Measurements from ENCODE around the gene SLC11A1.

SLC11A1 gene

DNA sequence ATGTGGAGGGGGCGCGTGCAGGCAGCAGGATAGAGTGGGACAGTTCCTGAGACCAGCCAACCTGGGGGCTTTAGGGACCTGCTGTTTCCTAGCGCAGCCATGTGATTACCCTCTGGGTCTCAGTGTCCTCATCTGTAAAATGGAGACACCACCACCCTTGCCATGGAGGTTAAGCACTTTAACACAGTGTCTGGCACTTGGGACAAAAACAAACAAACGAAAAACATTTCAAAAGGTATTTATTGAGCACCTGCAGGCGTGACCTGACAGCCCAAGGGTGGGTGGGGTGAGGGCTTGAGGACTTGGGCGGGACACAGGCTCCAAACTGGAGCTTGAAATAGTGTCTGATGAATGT lies 13.0 kb downstream of the SLC11A1 start:
- no peak for DNase-seq

DNA sequence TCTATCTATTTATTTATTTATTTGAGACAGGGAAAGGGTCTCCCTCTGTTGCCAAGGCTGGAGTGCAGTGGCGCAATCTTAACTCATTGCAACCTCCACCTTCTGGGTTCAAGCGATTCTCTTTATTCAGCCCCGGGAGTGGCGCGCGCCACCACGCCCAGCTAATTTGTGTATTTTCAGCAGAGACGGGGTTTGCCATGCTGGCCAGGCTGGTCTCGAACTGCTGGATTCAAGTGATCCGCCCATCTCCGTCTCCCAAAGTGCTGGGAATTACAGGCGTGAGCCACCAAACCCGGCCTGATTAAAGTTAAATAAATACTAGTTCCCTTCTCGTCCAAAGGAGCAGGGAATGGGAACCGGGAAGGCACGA lies 13.4 kb downstream of the SLC11A1 start:
- no peak for DNase-seq

DNA sequence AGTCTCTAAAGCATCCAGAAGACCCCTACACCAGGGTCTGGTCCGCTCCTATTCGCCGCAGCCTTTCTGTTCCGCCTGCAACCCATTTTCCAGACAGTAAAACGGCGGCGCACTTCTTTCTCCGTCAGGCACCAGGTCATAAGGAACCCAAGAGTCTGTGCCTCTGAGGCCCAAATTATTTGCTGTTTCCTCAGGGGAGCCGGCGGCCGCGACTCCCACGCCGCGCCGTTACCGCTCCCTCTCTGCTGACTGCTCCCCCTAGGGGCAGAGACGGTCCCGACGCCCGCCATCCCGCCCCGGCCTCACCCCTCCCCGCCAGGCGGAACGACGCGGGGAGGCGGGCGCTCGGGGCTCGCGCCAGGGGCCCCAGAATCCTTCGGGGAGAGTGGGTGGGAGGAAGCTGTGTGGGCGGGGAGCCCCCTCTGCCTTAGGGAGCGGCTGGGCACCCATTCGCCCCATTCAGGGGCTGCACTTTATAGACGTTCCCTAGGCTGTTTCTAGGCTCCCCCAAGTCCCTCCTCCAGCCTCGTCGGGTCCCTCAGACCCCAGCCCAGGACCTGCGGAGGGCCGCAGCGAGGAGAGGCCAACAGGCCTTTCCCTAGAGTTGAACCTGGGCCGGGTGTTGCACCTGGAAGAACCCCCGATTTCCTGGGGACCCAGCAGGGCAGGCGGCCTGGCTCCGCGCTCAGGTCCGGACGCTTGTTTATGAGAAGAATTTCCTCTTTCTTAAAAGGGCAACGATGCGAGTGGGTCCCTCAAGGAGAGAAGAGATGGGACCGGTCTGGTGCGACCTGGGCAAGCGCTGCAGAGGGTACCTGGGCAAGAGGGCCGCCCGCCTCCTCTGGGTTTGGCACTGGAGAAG lies 14.0 kb downstream of the SLC11A1 start:
- DNase-seq: peak; percentile 96

DNA sequence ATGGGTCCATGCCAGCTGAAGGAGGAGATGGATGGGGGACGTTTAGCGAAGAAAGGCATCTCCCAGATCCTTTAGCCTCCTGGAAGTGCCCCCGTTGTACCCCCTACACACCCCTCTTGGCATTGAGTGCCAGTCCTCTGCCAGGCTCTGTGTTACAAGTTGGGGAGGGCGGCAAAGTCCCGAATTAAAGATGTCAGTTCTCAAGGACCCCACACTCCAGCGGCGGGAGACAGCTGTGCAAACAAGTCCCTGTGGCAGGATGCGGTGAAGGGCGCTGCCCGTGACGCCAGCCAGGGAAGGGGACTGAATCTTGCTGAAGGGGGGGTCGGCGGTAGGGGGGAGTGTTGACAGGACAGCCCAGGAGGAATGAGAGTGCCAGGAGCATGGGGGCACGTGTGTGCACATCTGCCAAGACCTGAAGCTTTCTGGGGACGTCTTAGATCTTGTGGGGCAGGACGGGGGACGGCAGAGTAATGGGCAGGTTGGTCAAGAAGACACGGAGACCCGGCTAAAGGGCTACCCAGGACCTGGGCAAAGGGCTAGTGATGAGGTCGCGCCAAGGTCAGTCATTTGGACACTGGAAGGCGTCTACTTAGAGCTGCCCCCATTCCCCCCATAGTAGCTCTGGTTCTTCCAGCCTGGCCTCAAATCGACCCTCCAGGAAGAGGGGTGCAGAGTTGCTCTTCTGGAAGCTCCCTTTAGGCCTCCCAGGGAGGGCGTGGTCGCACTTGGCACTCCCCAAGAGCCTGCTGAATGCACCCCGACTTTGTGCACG lies 14.8 kb downstream of the SLC11A1 start:
- peak; percentile 80 for DNase-seq

DNA sequence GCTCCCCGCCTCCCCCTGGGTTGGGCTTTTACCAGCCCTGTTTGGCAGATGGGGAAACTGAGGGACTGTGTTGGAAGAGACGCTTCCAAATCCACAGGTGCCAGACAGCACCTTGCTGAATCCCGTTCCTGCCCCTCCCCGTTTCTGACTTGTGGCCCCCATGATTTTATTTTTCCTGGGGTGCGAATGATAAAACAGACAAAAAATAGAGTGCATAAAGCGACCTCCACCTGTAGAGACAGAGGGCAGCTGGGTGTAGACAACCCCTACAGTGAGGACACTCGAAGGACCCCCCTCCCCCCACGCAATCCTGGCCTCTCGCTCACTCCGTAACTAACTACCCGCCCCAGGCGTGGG lies 15.4 kb downstream of the SLC11A1 start:
- DNase-seq: no peak

DNA sequence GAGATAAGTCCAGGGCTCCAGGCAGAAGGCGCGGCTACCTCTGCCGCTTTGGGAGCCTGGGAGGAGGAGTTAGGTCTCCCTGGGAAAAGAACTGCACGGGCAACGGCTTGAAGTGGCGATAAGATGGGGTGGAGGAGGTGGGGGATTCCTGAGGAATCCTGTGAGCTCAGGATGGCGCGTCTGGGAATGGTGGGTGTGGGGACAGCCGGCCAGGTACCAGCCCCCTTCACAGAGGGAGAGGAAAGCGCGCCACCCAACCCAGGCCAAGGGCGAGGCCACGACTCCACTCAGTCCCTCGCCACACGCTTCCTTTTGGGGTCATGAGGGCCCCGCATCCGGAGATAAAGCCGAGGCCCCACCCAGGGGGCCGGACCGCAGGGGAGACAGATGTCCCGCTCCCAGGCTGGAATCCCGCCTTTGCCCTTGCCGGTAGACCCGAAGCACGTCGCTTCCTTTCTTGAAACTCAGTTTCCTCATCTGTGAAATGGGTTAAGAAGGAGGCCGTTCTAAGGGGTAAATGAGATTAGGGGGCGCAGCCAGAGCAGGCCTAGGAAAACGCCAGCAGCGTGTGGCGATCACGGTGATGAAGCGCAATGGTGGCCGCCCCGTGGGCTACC lies 15.9 kb downstream of the SLC11A1 start:
- DNase-seq: peak; percentile 64

DNA sequence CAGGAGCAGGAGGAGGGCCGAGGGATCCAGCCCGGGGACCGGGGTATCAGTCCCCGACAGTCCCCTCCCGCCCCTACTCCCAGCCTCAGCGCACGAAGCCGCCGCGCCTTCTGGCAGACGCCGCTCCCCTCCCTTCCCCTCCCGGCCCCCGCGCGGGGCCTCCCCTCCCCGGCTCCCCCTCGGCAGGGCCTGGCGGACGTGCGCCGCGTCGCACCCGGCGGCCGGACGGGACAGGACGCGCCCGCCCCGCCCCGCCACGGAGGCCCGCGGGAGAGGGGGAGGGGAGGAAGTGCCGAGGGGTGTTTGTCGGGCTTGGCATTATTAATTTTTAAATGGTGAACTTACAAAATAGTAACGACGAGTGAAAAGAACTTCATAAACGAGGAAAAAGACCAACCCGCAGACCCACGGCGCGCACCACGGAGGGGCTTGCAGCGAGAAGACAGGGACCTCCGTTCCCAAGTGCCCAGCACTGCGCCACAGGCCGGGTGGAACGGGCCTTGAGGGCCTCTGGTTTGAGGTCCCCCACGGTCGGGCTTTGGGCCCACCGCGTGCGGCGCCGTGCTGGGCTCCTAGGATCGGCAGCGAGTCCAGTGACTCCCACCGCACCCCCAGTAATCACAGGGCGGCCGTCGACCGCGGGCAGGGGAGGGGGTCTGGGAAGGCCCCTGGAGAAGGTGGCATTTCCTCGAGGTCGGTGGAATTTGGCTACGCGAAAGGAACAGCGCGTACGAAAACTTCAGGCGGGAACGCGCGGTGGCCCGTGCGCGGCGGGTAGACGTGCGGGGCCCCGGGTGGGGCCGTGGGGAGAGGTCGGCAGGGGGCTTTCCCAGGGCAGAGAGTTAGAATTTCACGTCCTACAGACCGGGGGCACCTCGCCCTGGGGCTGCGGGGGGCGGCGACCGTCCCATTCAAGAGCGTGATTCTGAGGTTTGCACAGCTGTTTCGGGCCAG lies 16.6 kb downstream of the SLC11A1 start:
- peak; percentile 76 for DNase-seq

DNA sequence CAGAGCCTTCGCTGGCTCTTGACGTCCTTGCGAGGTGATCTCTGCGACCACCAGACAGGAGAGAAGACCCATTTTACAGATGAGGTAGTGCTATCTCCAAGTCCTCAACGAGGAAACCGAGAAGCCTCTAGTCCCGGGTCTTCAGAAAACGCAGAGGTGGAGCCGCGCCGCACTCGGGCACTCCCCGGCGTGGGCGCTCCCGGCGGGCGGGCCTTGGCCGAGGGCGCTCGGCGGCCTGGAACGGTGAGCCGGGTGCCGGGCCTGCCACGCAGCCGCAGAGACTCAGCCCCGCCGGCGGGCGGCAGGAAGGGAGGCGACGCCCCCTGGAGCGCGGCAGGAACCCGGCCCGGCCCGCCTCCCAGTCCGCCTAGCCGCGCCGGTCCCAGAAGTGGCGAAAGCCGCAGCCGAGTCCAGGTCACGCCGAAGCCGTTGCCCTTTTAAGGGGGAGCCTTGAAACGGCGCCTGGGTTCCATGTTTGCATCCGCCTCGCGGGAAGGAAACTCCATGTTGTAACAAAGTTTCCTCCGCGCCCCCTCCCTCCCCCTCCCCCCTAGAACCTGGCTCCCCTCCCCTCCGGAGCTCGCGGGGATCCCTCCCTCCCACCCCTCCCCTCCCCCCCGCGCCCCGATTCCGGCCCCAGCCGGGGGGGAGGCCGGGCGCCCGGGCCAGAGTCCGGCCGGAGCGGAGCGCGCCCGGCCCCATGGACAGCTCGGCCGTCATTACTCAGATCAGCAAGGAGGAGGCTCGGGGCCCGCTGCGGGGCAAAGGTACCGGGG lies 17.5 kb downstream of the SLC11A1 start, which contains the start of gene CTDSP1:
CTDSP1 (plus strand) TSS at position 478 of the 776 bp plus-strand sequence; CDS start at position 701, 223 bp downstream.
- DNase-seq: peak; percentile 94

DNA sequence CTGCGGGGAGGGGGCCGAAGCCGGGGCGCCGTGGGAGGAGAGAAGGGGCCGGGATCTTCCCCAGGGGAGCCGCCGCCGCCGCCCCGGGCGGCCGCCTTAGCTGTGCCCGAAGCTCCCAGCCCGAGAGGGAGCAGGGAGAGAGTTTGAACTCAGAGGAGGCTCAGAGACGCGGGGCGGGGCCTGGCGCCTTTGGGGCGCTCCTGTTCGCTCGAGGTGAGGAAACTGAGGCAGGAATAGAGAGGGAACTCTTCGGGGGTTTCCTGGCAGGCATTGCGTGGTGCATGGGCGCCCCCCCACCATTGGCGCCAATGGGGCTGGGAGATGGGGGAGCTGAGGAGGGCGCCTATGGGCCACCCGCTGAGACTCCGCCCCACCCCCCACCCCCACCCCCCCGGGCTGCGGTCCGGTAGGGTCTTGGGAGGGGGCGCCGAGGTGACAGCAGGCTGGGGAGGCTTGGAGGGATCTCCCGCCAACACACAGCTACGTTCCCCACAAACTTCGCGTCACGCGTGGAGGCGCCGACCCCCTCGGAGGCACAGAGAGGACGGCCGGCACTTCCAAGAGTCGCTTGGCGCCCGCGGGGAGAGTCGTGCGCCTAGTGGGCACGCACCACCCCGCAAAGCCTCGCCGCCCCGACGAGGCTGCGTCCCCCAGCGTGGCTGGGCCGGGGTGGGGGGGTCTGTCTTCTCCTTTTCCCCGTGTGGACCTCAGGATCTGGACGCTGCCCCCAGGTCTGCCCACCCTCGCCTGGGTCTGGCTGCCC lies 18.3 kb downstream of the SLC11A1 start:
- DNase-seq: peak; percentile 49

DNA sequence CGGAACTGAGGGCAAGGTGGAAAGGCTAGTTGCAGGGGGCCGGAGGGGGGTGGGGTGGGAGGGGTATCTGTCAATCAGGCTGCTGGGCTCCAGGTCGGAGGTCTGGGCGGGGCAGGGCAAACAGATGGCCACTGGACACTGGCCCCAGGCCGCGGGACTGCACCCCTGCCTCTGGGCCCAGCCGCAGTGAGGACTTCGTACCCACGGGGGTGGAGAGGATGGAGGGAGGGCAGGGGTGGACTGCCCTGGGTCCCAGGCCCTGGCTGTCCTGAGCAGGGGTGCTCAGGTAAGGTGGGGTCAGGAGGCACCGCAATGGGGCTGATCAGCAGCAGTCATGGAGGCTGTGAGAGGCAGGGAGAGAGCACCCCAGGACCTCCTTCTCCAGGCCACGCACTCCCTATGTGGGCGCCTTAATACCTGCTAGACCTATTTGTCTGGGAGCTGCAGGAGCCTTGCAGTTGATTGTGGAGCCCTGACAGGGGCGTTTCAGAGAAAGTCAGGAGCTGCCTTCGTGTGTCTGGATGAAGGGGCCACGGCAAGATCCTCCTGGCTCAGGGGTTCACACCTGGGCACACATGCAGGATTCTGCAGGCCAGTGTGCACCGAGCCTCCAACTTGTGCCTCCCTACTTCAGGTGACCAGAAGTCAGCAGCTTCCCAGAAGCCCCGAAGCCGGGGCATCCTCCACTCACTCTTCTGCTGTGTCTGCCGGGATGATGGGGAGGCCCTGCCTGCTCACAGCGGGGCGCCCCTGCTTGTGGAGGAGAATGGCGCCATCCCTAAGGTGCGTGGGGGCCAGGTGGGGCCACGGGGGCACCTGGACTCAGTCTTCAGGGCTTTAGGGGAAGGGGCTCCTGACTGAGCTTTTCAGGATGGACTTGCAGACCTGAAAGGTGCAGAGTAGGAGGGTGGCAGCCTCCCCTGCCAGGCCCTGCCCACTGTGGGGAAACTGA lies 19.1 kb downstream of the SLC11A1 start:
- no peak for DNase-seq

DNA sequence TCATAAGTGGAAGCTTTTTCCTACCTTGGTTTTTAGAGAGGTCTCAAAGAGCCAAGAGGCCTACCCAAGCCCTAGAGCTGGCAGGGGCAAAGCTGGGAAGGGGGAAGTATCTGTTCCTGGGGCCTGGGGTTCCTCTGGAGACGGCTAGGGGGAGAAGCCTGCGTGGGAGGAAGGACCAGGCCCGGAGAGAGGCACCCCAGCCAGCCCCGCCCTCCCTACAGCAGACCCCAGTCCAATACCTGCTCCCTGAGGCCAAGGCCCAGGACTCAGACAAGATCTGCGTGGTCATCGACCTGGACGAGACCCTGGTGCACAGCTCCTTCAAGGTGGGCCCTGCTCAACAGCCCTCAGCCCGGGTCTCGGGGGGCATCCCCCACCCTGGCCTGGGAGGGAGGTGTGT lies 19.8 kb downstream of the SLC11A1 start:
- DNase-seq: no peak

DNA sequence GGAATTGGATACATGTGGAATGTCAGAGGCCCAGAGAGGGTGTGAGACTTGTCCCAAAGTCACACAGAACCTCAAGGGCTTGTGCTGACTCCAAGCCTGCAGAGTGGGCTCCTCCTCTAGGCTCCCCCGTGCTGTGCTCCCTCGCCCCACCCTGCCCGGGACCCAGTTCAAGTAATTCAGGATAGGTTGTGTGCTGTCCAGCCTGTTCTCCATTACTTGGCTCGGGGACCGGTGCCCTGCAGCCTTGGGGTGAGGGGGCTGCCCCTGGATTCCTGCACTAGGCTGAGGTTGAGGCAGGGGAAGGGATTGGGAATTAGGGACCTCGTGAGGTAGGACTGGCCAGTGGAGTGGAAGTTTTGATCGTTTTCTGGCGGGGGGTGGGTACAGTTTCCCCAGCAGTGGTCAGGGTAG lies 20.4 kb downstream of the SLC11A1 start:
- no peak for DNase-seq

DNA sequence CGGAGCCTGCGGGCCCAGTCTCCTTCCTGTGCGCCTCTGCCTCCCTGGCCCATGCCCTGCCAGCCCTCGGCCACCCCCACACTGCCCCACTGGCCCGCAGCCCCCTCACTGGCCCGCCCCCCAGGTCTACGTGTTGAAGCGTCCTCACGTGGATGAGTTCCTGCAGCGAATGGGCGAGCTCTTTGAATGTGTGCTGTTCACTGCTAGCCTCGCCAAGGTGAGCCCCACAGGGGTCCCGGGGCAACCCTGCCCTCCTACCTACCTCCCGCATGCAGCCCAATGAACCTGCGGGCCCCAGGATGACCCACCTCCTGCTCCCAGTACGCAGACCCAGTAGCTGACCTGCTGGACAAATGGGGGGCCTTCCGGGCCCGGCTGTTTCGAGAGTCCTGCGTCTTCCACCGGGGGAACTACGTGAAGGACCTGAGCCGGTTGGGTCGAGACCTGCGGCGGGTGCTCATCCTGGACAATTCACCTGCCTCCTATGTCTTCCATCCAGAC lies 20.9 kb downstream of the SLC11A1 start:
- DNase-seq: no peak

DNA sequence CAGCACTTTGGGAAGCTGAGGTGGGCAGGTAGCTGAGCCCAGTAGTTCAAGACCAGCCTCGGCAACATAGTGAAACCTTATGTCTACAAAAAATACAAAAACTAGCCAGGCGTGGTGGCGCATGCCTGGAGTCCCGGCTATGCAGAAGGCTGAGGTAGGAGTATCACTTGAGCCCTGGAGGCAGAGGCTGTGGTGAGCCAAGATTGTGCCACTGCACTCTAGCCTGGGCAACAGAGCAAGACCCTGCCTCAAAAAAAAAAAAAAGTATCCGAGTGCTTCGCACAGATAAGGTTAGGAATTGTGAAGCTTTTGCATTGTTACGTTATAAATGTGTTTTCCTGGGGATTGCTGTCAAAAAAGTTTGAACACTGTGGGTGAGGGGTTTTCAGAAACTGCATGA lies 21.7 kb downstream of the SLC11A1 start:
- DNase-seq: no peak

DNA sequence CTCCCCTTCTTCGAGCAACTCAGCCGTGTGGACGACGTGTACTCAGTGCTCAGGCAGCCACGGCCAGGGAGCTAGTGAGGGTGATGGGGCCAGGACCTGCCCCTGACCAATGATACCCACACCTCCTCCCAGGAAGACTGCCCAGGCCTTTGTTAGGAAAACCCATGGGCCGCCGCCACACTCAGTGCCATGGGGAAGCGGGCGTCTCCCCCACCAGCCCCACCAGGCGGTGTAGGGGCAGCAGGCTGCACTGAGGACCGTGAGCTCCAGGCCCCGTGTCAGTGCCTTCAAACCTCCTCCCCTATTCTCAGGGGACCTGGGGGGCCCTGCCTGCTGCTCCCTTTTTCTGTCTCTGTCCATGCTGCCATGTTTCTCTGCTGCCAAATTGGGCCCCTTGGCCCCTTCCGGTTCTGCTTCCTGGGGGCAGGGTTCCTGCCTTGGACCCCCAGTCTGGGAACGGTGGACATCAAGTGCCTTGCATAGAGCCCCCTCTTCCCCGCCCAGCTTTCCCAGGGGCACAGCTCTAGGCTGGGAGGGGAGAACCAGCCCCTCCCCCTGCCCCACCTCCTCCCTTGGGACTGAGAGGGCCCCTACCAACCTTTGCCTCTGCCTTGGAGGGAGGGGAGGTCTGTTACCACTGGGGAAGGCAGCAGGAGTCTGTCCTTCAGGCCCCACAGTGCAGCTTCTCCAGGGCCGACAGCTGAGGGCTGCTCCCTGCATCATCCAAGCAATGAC lies 22.4 kb downstream of the SLC11A1 start:
- DNase-seq: no peak

DNA sequence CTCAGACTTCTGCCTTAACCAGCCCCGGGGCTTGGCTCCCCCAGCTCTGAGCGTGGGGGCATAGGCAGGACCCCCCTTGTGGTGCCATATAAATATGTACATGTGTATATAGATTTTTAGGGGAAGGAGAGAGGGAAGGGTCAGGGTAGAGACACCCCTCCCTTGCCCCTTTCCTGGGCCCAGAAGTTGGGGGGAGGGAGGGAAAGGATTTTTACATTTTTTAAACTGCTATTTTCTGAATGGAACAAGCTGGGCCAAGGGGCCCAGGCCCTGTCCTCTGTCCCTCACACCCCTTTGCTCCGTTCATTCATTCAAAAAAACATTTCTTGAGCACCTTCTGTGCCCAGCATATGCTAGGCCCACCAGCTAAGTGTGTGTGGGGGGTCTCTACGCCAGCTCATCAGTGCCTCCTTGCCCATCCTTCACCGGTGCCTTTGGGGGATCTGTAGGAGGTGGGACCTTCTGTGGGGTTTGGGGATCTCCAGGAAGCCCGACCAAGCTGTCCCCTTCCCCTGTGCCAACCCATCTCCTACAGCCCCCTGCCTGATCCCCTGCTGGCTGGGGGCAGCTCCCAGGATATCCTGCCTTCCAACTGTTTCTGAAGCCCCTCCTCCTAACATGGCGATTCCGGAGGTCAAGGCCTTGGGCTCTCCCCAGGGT lies 23.1 kb downstream of the SLC11A1 start:
- DNase-seq: no peak

DNA sequence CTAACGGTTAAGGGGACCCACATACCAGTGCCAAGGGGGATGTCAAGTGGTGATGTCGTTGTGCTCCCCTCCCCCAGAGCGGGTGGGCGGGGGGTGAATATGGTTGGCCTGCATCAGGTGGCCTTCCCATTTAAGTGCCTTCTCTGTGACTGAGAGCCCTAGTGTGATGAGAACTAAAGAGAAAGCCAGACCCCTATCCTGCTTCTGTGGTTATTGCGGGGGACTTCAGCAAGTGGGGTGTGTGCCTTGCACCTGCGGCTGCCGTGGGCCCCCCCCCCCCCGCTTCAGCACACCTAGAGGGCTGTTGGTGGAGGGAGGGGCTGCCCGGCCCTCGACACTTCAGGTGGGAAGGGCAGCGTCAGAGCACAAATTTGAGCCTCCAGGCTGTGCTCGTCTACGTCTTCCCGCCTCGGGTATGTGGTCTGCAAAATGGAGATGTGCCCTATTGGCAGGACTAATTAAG lies 23.7 kb downstream of the SLC11A1 start:
- DNase-seq: no peak
